HEK293T (cell line): ENCODE data around the gene TPK1.

Source experiments
- CTBP1 ChIP-seq: fragments of 450-650 bp; IDR thresholded peaks from 2 replicates; pipeline ENCODE4 v1.6.1; 2016; ENCODE audit warnings: borderline replicate concordance
- TARDBP ChIP-seq: fragments of 450-650 bp; IDR thresholded peaks from 2 replicates; pipeline ENCODE4 v1.6.1; 2016

GRCh38 chr7:144747936-144748335 lies 87.9 kb downstream of the TPK1 start:
- TF ChIP-seq CTBP1 (no peak), TARDBP (no peak)
